Loucy (cell line): ENCODE results near the gene TSPAN9.

Experiments used
- EZH2phosphoT487 ChIP-seq: fragments of 200-600 bp; IDR thresholded peaks from 2 replicates; pipeline ENCODE4 v1.6.1; 2018; ENCODE audit warnings: antibody characterized with exemption, mild to moderate bottlenecking, moderate library complexity, borderline replicate concordance
- TF ChIP-seq, protein P1 (sequence below): fragments of 200-600 bp; sonication (generic); conservative IDR thresholded peaks from 2 replicates; pipeline ENCODE4 v1.5.1; 2014; ENCODE audit warnings: mild to moderate bottlenecking, antibody characterized with exemption, low read length

- TF ChIP-seq, protein P1, sequence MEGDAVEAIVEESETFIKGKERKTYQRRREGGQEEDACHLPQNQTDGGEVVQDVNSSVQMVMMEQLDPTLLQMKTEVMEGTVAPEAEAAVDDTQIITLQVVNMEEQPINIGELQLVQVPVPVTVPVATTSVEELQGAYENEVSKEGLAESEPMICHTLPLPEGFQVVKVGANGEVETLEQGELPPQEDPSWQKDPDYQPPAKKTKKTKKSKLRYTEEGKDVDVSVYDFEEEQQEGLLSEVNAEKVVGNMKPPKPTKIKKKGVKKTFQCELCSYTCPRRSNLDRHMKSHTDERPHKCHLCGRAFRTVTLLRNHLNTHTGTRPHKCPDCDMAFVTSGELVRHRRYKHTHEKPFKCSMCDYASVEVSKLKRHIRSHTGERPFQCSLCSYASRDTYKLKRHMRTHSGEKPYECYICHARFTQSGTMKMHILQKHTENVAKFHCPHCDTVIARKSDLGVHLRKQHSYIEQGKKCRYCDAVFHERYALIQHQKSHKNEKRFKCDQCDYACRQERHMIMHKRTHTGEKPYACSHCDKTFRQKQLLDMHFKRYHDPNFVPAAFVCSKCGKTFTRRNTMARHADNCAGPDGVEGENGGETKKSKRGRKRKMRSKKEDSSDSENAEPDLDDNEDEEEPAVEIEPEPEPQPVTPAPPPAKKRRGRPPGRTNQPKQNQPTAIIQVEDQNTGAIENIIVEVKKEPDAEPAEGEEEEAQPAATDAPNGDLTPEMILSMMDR, result no peak
- TF ChIP-seq EZH2phosphoT487, result no peak
These were observed 43.7 kb upstream of the TSPAN9 start for GRCh38 chr12:3033539-3033867.
